C1 segment of cervical spinal cord (tissue), 14 donors: ENCODE measurements around the gene CCN2.
"Not testable (repeated sequence)": the region's sequence is repeated elsewhere in the genome, so short reads cannot be mapped to it uniquely, and the experiment has no call there.

Source experiments
- DNase-seq, 14 donors: peaks; one replicate each; lab custom pipeline; 2025; lab: John Stamatoyannopoulos, UW

CCN2 gene

GRCh38 chr6:131945971-131946370 lies 5.2 kb downstream of the CCN2 start:
- DNase-seq: no peak

GRCh38 chr6:131937703-131938631 lies 13.2 kb downstream of the CCN2 start:
- no peak for DNase-seq

GRCh38 chr6:131937226-131937625 lies 13.9 kb downstream of the CCN2 start:
- no peak for DNase-seq

DNA sequence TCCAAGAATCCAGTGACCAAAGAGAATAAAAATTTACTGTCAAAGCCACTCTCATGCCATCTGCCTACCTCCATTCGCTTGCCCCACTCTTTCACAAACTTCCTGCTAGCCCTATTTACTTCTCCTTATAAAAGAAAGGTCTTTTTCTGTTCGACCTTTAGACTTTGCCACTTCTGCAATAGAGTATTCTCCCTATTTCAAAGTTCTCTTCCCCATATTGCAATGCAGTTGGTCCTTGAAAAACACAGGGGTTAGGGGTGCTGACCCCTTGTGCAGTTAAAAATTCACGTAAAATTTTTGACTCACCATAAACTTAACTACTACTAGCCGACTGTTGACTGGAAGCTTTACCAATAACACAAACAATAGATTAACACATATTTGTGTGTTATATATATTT lies 15.0 kb downstream of the CCN2 start:
- no peak for DNase-seq

- no peak for DNase-seq
Observed at GRCh38 chr6:131931063-131931750, 20.0 kb downstream of the CCN2 start.

DNA sequence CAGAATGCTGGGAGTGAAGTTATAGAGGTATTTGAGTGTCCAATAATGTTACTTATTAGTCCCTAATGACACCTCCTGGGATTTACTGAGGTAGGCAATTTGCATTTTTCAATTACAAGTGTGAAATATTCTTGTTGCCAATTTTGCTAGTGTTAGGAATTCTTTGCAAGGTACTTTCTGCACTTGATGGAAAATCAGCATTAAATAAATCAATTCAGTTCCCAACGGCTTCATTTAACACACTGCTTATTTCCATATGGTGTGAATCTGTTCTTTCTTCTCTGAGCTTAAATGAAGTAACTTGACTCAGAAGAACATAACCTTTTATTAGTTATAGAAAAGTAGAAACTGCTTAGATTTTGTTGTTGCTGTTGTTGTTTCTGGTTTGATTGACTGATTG lies 21.2 kb downstream of the CCN2 start:
- no peak for DNase-seq

- DNase-seq: no peak
Observed at GRCh38 chr6:131929264-131929663, 21.9 kb downstream of the CCN2 start.

DNA sequence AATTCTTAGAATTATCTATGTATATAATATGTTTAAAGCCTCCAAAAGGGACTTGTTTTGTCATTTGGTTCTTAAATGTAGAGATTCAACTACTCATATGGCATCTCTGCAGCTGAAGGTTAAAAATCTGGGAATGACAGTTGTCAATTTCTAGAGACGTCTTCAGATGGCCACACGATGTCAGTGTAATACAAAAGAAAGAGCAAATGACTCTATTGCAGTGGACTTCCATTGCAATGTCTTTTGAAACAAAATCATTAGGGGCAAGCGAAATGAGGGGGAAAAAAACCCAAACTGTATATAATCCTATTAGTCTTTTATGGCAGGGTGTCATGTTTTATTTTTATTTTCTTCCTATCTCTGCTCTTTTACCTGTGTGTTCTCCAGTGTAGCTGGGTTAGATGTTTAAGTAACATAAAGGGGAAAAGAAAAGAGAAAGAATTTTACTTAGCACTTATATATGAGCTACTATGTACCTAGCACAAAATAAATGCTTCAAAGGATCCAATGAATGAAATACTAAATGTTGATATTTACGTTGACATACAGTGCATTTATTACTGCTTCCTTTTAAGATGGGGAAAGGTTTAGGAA lies 26.2 kb downstream of the CCN2 start:
- peak in 1 of 14 donors; percentile 9 for DNase-seq

GRCh38 chr6:131923356-131923755 lies 27.8 kb downstream of the CCN2 start:
- DNase-seq: peak in 1 of 14 donors; percentile 11

GRCh38 chr6:131920656-131921055 lies 30.5 kb downstream of the CCN2 start:
- no peak for DNase-seq

GRCh38 chr6:131918650-131919355 lies 32.4 kb downstream of the CCN2 start:
- no peak for DNase-seq

DNA sequence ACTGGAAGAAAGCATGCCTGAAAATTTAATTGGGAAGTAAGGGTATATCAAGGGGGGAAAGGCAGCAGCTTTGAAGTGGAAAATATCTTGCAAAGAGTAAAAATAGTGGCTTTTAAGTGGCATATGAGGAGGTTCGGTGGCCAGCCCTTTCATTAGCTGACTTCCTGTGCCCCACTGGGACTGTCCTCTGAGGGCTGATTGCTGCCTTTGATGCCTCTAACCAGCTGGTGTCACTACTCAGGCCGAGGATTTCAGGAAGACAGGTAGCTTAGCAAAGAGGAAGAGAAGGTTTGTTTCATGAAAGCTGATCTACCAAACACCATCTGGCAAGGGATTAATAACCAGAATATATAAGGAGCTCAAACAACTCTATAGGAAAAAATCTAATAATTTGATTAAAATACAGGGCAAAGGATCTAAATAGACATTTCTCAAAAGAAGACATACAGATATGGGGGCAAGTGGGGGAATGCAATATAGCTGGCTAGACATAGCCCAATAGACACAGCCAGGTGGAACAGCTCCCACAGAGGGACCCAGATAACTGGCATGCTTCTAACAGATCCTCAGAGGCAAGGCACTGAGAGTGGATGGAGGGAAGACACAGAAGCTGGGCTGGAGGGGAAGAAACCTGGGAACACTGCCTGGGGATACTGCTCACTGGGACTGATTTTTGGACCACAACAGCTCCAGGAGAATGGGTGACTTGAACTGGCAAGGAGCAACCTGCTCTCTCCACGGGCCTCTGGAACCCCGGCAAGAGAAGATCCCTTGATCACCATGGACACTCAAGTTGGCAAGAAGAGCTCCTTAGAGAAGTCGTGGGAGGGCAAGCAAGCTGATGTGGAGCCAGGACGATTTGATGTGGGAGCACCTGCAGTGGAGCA lies 33.2 kb downstream of the CCN2 start:
- DNase-seq: no peak

GRCh38 chr6:131917318-131917717 lies 33.9 kb downstream of the CCN2 start:
- no peak for DNase-seq

GRCh38 chr6:131916847-131917246 lies 34.3 kb downstream of the CCN2 start:
- no peak for DNase-seq

GRCh38 chr6:131916091-131916796 lies 34.9 kb downstream of the CCN2 start:
- not testable (repeated sequence) for DNase-seq

- peak in 6 of 14 donors; percentile 4 to 24 (median 16) for DNase-seq
Observed at GRCh38 chr6:131914967-131915751, 36.0 kb downstream of the CCN2 start.

GRCh38 chr6:131914234-131914633 lies 36.9 kb downstream of the CCN2 start:
- no peak for DNase-seq

- no peak for DNase-seq
Observed at GRCh38 chr6:131911951-131912350, 39.2 kb downstream of the CCN2 start.

DNA sequence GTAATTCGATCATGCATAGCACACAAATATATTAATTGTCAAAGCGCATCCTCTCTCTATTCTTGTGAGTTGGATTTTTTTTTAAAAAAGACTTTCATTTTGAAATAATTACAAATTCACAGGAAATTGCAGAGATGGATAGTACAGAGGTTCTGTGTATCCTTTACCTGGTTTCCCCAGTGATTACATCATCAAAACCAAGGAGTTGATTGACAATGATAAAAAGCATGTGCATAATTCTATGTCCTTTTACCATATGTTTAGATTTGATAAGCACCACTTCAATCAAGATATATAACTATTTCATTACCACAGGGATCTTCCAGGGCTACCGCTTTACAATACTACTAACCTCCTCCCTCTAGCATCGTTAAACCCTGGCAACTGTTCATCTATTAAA lies 40.2 kb downstream of the CCN2 start:
- no peak for DNase-seq
